WTC11 (cell line): ENCODE results near the gene CLDND2.

Source experiments
- CREB1 ChIP-seq: sonication (generic); formaldehyde crosslinking; IDR thresholded peaks from 2 replicates; pipeline ENCODE4 v1.8.0; 2023; ENCODE audit warnings: mild to moderate bottlenecking, missing genetic modification reagents
- E2F1 ChIP-seq: sonication (generic); formaldehyde crosslinking; IDR thresholded peaks from 2 replicates; pipeline ENCODE4 v1.8.0; 2022; ENCODE audit warnings: mild to moderate bottlenecking, missing genetic modification reagents
- FOXK1 ChIP-seq: sonication (generic); formaldehyde crosslinking; IDR thresholded peaks from 2 replicates; pipeline ENCODE4 v1.8.0; 2022; ENCODE audit warnings: mild to moderate bottlenecking, moderate library complexity, missing genetic modification reagents
- MAX ChIP-seq: sonication (generic); formaldehyde crosslinking; IDR thresholded peaks from 2 replicates; pipeline ENCODE4 v1.8.0; 2022; ENCODE audit warnings: mild to moderate bottlenecking, missing genetic modification reagents
- TP53 ChIP-seq: sonication (generic); formaldehyde crosslinking; IDR thresholded peaks from 2 replicates; pipeline ENCODE4 v1.8.1; 2023; ENCODE audit warnings: mild to moderate bottlenecking, missing genetic modification reagents
- ZBTB21 ChIP-seq: sonication (generic); formaldehyde crosslinking; IDR thresholded peaks from 2 replicates; pipeline ENCODE4 v1.8.1; 2023; ENCODE audit warnings: mild to moderate bottlenecking, missing genetic modification reagents, borderline replicate concordance
- TF ChIP-seq, protein P1 (sequence below): fragments of 200-600 bp; IDR thresholded peaks from 2 replicates; pipeline ENCODE4 v1.8.0; 2022; ENCODE audit warnings: antibody characterized with exemption
- TF ChIP-seq, protein P2 (sequence below): sonication (generic); formaldehyde crosslinking; IDR thresholded peaks from 2 replicates; pipeline ENCODE4 v1.8.1; 2022; ENCODE audit warnings: low read depth, missing genetic modification reagents, borderline replicate concordance

DNA sequence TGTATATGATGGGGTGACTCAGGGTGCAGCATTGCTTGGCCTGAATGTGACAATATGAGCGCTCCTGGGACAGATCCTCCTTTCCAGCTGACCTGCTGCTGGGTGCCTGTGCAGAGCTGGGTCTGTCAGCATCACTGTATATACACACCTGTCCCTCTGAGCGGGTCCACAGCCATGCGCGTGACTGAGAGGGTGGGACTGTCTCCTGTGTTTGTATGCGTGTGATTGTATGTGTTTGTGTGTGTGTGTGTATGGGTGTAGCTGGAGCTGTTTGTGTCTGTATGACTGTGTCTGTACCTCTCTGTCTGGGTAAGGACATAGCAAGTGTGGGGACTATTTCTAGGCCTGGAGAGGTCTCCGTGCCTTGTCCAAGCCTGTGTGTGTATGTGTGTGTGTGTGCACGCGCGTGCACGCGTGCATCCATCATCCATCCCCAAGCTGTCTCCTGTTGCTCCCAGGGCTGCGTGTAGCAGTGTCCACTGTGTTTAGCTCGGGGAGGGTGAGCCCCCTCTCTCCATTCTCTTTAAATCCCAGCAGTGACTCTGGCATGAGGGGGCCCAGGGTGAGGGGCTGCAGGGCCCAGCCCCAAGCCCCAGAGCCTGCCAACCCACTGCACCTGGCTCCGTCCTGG, 49.0 kb downstream of the CLDND2 start:
- TF ChIP-seq, protein P1, sequence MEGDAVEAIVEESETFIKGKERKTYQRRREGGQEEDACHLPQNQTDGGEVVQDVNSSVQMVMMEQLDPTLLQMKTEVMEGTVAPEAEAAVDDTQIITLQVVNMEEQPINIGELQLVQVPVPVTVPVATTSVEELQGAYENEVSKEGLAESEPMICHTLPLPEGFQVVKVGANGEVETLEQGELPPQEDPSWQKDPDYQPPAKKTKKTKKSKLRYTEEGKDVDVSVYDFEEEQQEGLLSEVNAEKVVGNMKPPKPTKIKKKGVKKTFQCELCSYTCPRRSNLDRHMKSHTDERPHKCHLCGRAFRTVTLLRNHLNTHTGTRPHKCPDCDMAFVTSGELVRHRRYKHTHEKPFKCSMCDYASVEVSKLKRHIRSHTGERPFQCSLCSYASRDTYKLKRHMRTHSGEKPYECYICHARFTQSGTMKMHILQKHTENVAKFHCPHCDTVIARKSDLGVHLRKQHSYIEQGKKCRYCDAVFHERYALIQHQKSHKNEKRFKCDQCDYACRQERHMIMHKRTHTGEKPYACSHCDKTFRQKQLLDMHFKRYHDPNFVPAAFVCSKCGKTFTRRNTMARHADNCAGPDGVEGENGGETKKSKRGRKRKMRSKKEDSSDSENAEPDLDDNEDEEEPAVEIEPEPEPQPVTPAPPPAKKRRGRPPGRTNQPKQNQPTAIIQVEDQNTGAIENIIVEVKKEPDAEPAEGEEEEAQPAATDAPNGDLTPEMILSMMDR = no peak
- TF ChIP-seq CREB1 (CRISPR knock-in tag) (no peak), MAX (CRISPR knock-in tag) (no peak), TP53 (CRISPR knock-in tag) (no peak), FOXK1 (CRISPR knock-in tag) (no peak), E2F1 (CRISPR knock-in tag) (no peak), ZBTB21 (CRISPR knock-in tag) (no peak)
- TF ChIP-seq, protein P2, sequence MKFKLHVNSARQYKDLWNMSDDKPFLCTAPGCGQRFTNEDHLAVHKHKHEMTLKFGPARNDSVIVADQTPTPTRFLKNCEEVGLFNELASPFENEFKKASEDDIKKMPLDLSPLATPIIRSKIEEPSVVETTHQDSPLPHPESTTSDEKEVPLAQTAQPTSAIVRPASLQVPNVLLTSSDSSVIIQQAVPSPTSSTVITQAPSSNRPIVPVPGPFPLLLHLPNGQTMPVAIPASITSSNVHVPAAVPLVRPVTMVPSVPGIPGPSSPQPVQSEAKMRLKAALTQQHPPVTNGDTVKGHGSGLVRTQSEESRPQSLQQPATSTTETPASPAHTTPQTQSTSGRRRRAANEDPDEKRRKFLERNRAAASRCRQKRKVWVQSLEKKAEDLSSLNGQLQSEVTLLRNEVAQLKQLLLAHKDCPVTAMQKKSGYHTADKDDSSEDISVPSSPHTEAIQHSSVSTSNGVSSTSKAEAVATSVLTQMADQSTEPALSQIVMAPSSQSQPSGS (CRISPR knock-in tag) = no peak
